Sciatic nerve (tissue), 2 donors: ENCODE measurements around the gene DDX39A. TPM values are rescaled to one million over a fixed set of nuclear protein-coding genes. Genes with fewer than 3 reads are reported as not detected.
"Not testable (repeated sequence)": the region's sequence is repeated elsewhere in the genome, so short reads cannot be mapped to it uniquely, and the experiment has no call there.

Experiments used
- ATAC-seq: fragments of 200-7000 bp; cut with Tn5 transposase; one replicate; pipeline ENCODE4 v1.9.1; 2020; ENCODE audit warnings: mild to moderate bottlenecking, moderate library complexity
- DNase-seq: peaks from one replicate; pipeline ENCODE4 v3.0.0-alpha.2; 2020; ENCODE audit warnings: low spot score
- intact Hi-C: fragments of 100-400 bp; cut with DNase I; formaldehyde crosslinking; loops from one replicate; pipeline ENCODE4 v1.14.2; 2022
- total RNA-seq: library from RNA; stranded (reverse); fragmentation: NEBNext Ultra II Directional; extraction: Animal tissue kit (Norgen Biotek cat#: 25700); gene quantifications from one replicate; pipeline ENCODE4 v1.2.1, GENCODE V29; 2021
- donor health status: DM: no; HTN: no; CAD: no.
- donor health status: DM: no; HTN: no; CAD: no.

Gene DDX39A
- total RNA-seq, 1 donor from 2014 or later: 44.2 TPM

DNA sequence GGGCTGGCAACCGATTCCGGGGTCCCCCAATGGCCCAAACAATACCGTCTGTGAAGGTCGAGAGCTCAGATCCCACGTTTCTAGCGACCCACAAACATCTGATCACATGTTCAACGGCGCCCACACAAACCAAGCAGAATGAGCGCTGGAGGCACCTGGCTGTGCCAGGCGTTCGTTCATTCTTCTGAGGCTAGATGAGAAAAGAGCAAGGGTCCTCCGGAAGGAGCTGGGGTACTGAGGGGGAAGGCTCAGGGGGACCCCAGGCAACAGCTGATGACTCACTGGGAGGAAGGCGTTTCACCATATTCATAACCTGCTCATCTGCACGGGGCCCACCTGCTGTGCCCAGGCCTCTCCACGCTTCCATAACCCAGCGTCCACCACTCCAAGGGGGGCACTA lies 22.0 kb downstream of the DDX39A start:
- not testable (repeated sequence) for DNase-seq, ATAC-seq
- intact Hi-C loops: loop anchor here (5.0 kb wide), 1 partner anchor 370 kb away; no protein-coding TSS in a partner anchor

DNA sequence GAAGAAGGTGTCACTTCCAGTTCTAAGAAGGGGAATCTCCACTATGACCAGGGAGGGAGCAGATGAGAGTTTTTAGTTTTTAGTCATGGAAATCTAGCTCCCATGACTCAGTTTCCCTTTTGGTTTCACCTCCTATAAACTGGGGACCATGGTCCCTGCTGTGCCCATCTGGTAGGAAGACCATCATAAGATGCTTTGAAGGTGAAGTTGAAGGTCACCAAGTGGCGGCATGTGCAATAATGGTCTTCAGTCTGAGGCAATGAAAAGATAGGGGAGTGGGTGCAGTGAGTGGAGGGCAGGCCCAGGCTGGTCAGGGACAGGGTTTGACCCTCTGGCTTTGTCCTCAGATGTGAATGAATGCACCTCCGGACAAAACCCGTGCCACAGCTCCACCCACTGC lies 22.4 kb downstream of the DDX39A start:
- not testable (repeated sequence) for ATAC-seq, DNase-seq
- intact Hi-C loops: loop anchor here (5.0 kb wide), 1 partner anchor 371 kb away; no protein-coding TSS in a partner anchor

DNA sequence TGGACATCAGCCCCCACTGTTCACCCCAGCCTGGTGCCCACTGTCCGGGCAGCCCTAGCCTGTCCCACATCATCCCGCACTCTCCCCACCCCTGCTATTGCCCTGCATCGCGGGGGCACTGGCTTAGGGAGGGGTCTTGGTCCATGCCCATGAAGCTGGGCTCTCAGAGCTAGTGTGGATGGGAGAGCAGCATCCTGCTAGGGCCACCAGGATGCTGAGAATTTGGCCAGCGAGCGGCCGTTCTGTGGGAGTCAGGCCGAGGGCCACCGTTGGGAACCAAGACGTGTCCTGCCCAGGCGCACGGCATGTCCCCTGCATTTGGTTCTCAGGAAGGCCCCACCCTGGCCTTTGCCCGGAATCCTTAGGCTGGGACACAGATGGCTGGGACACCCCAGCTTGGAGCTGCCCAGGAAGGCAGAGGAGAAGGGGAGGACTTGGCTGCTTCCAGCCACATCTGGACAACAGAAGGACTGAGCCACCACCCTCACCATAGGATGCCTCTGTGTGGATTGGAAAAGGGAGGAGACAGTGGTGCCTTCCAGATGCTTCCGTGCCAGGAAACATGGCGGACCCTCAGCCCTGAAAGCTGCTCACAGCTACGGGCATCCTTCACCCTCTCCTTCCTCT lies 23.3 kb downstream of the DDX39A start:
- ATAC-seq: no peak
- no peak for DNase-seq
- intact Hi-C loops: loop anchor here (5.0 kb wide), 1 partner anchor 371 kb away; no protein-coding TSS in a partner anchor

- intact Hi-C loops: loop anchor here (5.0 kb wide), 1 partner anchor 372 kb away; no protein-coding TSS in a partner anchor
- no peak for DNase-seq
- ATAC-seq: no peak
Measured at GRCh38 chr19:14395262-14395661, 23.9 kb downstream of the DDX39A start.

GRCh38 chr19:14394167-14394566 lies 25.0 kb downstream of the DDX39A start:
- ATAC-seq (no peak), DNase-seq (no peak)
- intact Hi-C loops: no loop called here

GRCh38 chr19:14393329-14393728 lies 25.8 kb downstream of the DDX39A start:
- DNase-seq (no peak), ATAC-seq (no peak)
- intact Hi-C loops: no loop called here

DNA sequence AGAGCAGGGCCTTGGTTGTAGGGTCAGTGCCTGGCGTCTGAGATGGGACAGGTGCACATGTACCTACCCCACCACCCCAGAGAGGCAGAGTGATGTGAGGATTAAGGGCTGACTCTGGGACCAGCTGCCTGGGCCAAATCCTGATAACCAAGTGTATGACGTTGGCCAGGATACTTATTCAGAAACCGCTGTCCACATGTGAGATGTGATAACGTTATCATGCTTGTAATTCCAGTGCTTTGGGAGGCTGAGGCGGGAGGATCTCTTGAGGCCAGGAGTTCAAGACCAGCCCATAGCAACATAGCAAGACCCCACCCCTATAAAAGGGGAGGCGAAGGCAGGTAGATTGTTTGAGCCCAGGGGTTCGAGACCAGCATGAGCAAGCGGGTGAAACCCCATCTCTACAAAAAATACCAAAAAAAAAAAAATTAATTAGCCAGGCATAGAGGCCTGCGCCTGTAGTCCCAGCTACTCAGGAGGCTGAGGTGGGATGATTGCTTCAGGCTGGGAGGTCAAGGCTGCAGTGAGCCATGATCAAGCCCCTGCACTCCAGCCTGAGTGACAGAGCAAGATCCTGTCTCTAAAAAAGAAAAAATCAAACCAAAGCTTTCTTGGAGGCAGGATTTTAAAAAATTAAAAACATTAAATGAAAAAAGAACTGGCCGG lies 27.9 kb downstream of the DDX39A start:
- ATAC-seq (no peak), DNase-seq (no peak)
- intact Hi-C loops: no loop called here

DNA sequence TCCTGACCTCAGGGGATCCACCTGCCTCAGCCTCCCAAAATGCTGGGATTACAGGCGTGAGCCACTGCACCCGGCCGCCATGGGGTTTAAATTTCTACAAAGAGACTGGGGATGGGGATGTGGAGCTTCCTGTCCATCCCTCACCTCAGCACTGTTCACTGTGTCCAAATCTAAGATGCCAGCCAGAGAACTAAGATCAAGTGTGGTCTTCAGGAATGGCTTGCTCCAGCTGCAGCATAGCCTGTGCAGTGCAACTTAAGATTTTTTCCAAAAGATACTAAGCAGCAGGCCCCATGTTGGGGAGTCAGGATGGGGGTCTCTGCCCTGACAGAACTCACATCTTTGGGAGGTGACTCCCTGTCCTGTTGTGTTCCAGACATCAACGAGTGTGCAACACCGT lies 28.6 kb downstream of the DDX39A start:
- intact Hi-C loops: no loop called here

GRCh38 chr19:14385492-14385891 lies 33.6 kb downstream of the DDX39A start:
- no peak for DNase-seq
- intact Hi-C loops: no loop called here
- ATAC-seq: no peak

More for the DNA sequence above, 28.6 kb downstream of the DDX39A start:
- ATAC-seq (no peak), DNase-seq (no peak)

DNA sequence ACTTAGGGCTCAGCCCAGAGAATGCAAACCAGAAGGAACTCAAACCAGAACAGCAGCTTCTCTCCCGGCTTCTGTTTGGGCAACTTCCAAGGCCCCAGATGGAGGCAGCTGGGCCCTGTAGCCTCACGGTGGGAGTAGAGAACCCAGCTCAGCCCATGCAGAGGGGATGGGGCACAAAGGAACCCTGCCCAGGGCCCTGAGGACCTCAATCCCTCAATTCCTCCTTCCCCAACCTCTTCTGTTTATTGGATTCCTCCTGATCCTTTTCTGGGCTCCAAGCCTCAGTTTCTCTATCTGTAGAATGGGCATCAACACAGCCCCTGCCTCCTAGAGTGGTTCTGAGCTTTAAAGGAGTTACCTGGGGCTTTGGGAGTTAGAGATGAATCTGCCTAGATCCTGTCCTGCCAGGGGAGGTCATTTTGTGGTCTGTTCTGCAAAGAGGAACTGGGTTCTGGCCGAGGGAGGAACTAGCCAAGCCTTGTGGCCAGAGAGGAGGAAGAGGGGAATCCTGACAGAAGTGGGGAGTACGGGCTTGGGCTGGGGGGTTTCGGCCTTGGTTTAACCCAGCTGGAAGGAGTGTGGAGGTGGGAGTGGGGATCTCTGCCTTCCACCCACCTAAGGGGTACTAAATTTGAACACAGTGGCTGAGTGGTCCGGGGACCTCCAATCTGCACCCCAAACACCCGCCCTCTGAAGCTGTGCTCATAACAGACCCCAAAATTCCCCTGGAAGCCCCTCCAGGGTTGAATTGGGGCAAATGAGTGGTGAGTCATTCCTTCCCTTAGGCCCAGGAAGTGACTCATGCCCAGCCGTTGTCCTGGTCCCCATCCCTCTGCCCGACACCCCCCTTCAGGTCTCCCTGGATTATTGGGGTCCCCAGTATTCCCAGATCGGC lies 35.2 kb downstream of the DDX39A start:
- DNase-seq (no peak), ATAC-seq (peak; percentile 53)
- intact Hi-C loops: no loop called here

DNA sequence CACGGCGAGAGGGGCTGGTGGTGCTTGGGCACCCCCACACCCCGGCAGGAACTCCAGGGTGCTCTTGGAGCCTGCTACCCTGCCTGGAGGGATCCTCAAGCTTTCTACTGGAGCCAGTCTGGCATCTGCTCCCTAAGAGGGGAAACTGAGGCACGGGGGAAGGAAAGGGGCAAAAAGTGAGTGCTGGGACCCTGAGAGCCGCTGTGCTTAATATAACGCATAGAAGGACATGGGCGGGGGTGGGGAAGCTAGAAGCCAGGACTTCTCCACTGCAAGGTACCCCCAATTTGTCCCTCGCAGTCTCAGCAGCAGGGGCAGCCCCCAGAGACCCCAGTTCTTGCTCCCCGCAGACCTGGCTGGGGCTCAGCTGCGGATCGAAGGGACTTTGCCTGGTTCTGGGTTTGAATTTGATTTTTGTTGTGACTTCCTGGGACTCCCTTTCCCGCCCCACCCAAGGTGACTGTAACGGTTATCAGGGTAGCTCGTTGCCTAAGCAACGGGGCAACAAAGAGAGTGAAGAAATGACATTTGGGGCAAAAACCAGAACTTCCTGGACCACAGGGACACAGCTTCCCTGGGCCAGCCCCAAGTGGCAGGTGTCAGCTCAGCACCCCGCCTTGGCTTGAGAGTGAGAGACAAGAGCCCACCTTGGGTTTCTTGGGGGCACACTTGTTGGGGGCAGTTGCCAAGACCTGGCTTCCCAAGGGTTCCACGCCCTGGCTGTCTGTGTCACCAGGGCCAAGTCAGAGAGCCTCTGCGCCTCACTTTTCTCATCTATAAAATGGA lies 37.3 kb downstream of the DDX39A start:
- peak; percentile 39 for ATAC-seq

GRCh38 chr19:14379294-14380065 lies 39.7 kb downstream of the DDX39A start:
- ATAC-seq (no peak), DNase-seq (no peak)
- intact Hi-C loops: no loop called here

More for the DNA sequence above, 37.3 kb downstream of the DDX39A start:
- no peak for DNase-seq
- intact Hi-C loops: no loop called here

DNA sequence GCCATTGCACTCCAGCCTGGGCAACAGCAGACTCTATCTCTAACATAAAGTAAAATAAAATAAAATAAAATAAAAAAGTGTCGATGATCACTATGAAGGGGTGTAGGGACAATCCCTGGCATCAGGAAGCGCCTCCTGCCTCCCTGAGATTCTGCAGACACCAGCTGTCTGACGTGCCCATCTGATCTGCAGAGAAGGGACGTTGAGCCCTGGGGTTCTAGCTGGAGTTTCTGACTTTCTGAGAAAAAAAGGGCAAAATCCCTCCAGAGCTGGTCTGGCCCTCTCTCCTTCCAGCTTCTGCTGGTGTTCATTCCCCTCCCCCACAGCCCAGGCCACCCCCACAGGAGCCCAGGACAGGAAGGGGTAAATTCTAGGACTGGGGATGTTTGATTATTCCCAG lies 40.3 kb downstream of the DDX39A start:
- ATAC-seq (no peak), DNase-seq (no peak)
- intact Hi-C loops: no loop called here

GRCh38 chr19:14377883-14378328 lies 41.2 kb downstream of the DDX39A start:
- no peak for ATAC-seq
- intact Hi-C loops: no loop called here
- DNase-seq: no peak

DNA sequence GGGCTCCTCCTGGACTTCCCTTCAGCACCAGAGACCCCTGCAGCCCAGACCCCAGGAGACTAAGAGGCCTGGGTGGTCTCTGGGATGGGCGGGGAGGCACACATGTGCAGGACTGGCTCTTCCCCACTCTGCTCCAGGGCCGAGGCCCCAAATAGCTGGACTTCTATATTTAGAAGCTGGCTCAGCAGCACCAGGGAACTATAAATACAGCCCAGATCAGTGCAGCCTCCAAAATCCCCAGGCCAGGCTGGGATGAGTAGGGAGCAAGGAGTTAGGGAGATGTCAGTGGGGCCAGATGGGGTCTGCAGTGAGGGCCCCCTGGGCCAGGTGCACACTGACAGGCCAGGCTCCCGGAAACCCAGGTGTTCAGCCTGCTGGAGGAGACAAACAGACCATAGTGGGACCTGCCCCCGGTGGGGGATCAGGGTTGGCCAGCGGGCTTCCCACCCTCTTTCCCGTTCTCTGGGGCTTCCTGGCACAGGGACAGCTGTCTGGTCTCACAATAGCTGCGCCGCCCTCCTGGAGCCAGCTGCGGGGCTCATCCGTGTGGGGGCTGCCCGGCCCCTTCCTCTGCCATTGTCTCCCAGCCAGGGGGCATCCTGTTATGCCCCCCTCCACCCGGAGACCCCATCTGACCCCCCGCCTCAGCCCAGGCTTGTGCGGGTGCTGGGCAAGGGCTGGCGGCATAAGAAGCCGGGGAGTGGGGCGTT lies 43.4 kb downstream of the DDX39A start:
- peak; percentile 66 for ATAC-seq
- intact Hi-C loops: no loop called here
- DNase-seq: no peak

DNA sequence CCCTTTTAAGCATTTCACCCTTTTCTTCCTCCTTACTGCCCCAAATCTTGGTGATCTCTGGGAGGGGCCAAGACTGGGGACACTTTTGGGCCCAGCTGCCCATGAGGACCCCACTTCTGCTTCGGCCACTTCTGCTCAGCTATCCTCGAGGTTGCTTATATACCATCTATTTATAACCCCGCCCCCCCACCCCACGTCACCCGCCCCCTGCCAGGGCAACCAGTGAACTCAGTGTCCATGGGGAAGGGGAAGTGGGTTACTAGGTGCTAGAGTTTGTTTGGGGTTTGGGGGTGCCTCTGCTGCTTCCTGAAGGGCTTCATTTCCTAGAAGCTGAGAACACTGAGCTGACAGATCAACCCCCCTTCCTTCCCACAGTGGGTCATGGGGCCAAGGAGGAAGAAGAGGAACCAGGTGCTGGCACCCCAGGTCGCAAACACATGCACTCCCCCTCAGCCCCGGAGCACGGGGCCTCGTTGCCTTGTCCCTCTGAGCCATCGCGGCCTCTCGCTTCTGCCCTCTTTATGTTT lies 44.0 kb downstream of the DDX39A start:
- ATAC-seq: peak; percentile 79
- no peak for DNase-seq
- intact Hi-C loops: no loop called here

GRCh38 chr19:14374313-14374712 lies 44.8 kb downstream of the DDX39A start:
- ATAC-seq, DNase-seq, intact Hi-C loops: not testable (repeated sequence)
